Adrenal gland (tissue), 12 donors: ENCODE results near the gene IQGAP2. TPM values are rescaled to one million over a fixed set of nuclear protein-coding genes. Genes with fewer than 3 reads are reported as not detected.
A peak's percentile ranks its signal among the peaks of the same experiment; 100 is the strongest.

Experiments
- DNase-seq, 7 donors: peaks; one replicate each; pipeline ENCODE4 v3.0.0-alpha.2; 2019 to 2020
- H3K27ac ChIP-seq, 5 donors: fragments of 200-600 bp; sonication (generic) in 4 of 5; 1 replicate in 3 of 5; 2 replicates in 2 of 5; pipeline versions ENCODE4 v1.5.1 to v1.8.0; 2016 to 2020; ENCODE audit warnings: mild to moderate bottlenecking in 1 of 5
- H3K27me3 ChIP-seq: fragments of 200-600 bp; 2 replicates; pipeline ENCODE4 v1.8.0; 2021
- H3K36me3 ChIP-seq, 2 donors: fragments of 200-600 bp; replicated peaks in 1 of 2; 1 replicate in 1 of 2; 2 replicates in 1 of 2; pipeline versions ENCODE4 v1.5.1 to v1.8.0; 2018 to 2022
- H3K4me1 ChIP-seq, 2 donors: fragments of 200-600 bp; replicated peaks in 1 of 2; 1 replicate in 1 of 2; 2 replicates in 1 of 2; pipeline versions ENCODE4 v1.5.1 to v1.8.0; 2018 to 2021
- H3K4me3 ChIP-seq, 4 donors: fragments of 200-600 bp; sonication (generic) in 3 of 4; one replicate each; pipeline ENCODE4 v1.5.1; 2016 to 2018
- H3K9me3 ChIP-seq, 3 donors: fragments of 200-600 bp; sonication (generic) in 1 of 3; replicated peaks in 1 of 3; 1 replicate in 2 of 3; 2 replicates in 1 of 3; pipeline versions ENCODE4 v1.5.1 to v1.8.0; 2016 to 2021
- POLR2A ChIP-seq, 2 donors: fragments of 450-650 bp; IDR thresholded peaks; one replicate each; pipeline ENCODE4 v1.6.1; 2017; ENCODE audit warnings: antibody characterized with exemption in 2 of 2, mild to moderate bottlenecking in 2 of 2, moderate library complexity in 1 of 2
- WGBS, 4 donors: extraction: QIAGEN DNeasy Blood & Tissue Kit in 2 of 4; methylation state at CpG; one replicate each; pipeline versions ENCODE4 v1.1.5 to v1.1.7; 2013 to 2017; 5-methylcytosine and 5-hydroxymethylcytosine counted together
- intact Hi-C, 2 donors: fragments of 100-400 bp; cut with DNase I; formaldehyde crosslinking; loops; one replicate each; pipeline versions ENCODE4 v1.14.1 to v1.15.0; 2022 to 2023
- polyA plus RNA-seq, 3 donors: library from polyadenylated mRNA; stranded (reverse); fragments of 200-250 nt in 2 of 3; fragments of 350-450 nt in 1 of 3; fragmentation: Illumina TruSeq in 1 of 3; extraction: RNeasy Lipid Tissue Mini Kit (QIAGEN cat#74804) in 1 of 3; gene quantifications; one replicate each; pipeline ENCODE4 v1.2.3, GENCODE V29; 2013 to 2014
- total RNA-seq, 9 donors: library from RNA; depleted of rRNA in 4 of 9; stranded (reverse); fragments of >200 nt in 4 of 9; fragments of 120-200 nt in 1 of 9; fragmentation: NEBNext Ultra II Directional in 1 of 9; extraction: Animal tissue kit (Norgen Biotek cat#: 25700) in 1 of 9; gene quantifications; one replicate each; pipeline versions ENCODE4 v1.1.0 to v1.2.4, GENCODE V29; 2013 to 2023
- TF ChIP-seq, protein P1 (sequence below), 6 experiments: fragments of 450-650 bp in 4 of 6; fragments of 200-600 bp in 2 of 6; sonication (generic) in 1 of 6; IDR thresholded peaks; 1 replicate in 5 of 6; 2 replicates in 1 of 6; pipeline versions ENCODE4 v1.5.1 to v1.8.0; 2016 to 2021; ENCODE audit warnings: antibody characterized with exemption in 6 of 6, mild to moderate bottlenecking in 2 of 6, moderate library complexity in 1 of 6
- donor health status: healthy with polysubstance abuse.
- donor health status: Bipolar disorder and iron deficiency.
- donor health status: DM: yes; HTN: yes; CAD: no.
- donor health status: DM: no; HTN: no; CAD: no.
- donor health status: DM: no; HTN: no; CAD: no.
- donor health status: DM: yes; HTN: yes; CAD: no.

The IQGAP2 gene
- total and polyA plus RNA-seq, 12 donors = 14.9 to 77.3 (median 36.1) TPM

GRCh38 chr5:76522103-76522935 is 119.2 kb downstream of the IQGAP2 start:
- H3K36me3 ChIP-seq = no peaks in the 10 kb centered on the region
- intact Hi-C loops = no loop called here
- TF ChIP-seq, protein P1, sequence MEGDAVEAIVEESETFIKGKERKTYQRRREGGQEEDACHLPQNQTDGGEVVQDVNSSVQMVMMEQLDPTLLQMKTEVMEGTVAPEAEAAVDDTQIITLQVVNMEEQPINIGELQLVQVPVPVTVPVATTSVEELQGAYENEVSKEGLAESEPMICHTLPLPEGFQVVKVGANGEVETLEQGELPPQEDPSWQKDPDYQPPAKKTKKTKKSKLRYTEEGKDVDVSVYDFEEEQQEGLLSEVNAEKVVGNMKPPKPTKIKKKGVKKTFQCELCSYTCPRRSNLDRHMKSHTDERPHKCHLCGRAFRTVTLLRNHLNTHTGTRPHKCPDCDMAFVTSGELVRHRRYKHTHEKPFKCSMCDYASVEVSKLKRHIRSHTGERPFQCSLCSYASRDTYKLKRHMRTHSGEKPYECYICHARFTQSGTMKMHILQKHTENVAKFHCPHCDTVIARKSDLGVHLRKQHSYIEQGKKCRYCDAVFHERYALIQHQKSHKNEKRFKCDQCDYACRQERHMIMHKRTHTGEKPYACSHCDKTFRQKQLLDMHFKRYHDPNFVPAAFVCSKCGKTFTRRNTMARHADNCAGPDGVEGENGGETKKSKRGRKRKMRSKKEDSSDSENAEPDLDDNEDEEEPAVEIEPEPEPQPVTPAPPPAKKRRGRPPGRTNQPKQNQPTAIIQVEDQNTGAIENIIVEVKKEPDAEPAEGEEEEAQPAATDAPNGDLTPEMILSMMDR (IDR thresholded peaks at IDR 0.05) = no peak
- TF ChIP-seq POLR2A (IDR thresholded peaks at IDR 0.05) = no peak
- peaks cover 5 to 12% of the 10 kb centered on the region in 2 donors for H3K4me1 ChIP-seq
- peak overlapping the region in 1 of 5 donors; percentile 76 for H3K27ac ChIP-seq
- no peak overlapping the region for H3K4me3 ChIP-seq
- H3K27me3 ChIP-seq = no peaks in the 10 kb centered on the region
- H3K9me3 ChIP-seq = no peaks in the 10 kb centered on the region
- WGBS, 4 donors = 82 to 89% (median 86%) methylated on average over 11 of the region's 11 CpGs
- DNase-seq = no peak

- no peak overlapping the region for H3K27ac ChIP-seq
- WGBS, 4 donors = 75 to 88% (median 79%) methylated on average over 3 of the region's 3 CpGs
- DNase-seq = no peak
These were observed 121.2 kb downstream of the IQGAP2 start for GRCh38 chr5:76524101-76524835.

DNA sequence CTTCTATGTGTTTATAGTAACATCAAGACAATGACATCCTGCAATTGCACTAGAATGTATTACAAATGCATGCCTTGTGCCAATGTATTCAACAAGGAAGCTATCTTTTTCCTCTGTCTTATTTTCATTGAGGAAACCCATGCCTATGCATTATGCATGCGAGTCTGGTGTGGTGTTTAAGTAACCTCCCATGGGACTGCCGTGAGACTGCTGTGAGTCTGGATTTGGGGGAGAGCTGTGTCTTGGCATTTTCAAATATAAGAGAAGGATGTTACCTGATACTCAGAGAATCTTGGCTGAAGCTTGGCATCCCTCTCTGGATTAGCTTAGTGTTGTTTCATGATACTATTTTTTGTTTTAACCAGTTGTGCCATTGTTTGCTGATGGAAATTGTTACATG is 121.8 kb downstream of the IQGAP2 start:
- TF ChIP-seq, protein P1 (IDR thresholded peaks at IDR 0.05) = no peak
- no peak for TF ChIP-seq POLR2A (IDR thresholded peaks at IDR 0.05)
- Histone ChIP-seq H3K36me3 (no peaks in the 10 kb centered on the region), H3K27me3 (no peaks in the 10 kb centered on the region), H3K4me3 (no peak overlapping the region), H3K4me1 (peaks cover 5 to 12% of the 10 kb centered on the region in 2 donors), H3K27ac (no peak overlapping the region), H3K9me3 (no peaks in the 10 kb centered on the region)
- no peak for DNase-seq
- intact Hi-C loops = no loop called here
- 70 to 91% (median 75%) methylated on average over 2 of the region's 2 CpGs for WGBS, 4 donors

More at GRCh38 chr5:76524101-76524835, 121.2 kb downstream of the IQGAP2 start:
- Histone ChIP-seq H3K27me3 (no peaks in the 10 kb centered on the region), H3K4me1 (peaks cover 5 to 12% of the 10 kb centered on the region in 2 donors), H3K9me3 (no peaks in the 10 kb centered on the region), H3K4me3 (no peak overlapping the region), H3K36me3 (no peaks in the 10 kb centered on the region)
- TF ChIP-seq, protein P1 (IDR thresholded peaks at IDR 0.05) = no peak
- no peak for TF ChIP-seq POLR2A (IDR thresholded peaks at IDR 0.05)
- intact Hi-C loops = no loop called here

DNA sequence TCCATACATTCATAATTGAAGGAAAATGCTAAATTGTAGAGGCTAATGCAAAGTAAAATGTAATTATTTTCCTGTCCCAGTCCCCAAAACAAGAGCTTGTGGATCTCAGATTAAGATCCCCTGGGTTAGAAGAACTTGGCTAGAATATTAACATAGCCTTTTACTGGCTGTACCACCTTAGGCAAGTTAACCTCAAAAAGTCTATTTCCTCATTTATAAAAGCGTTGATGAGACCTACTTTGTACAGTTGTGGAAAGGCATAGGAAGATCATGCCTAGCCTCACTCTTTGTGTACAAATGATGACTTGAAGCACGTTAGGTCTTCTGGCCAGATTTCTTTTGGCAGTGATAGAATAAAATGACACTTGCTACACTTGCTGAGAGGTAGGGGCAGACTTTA is 122.9 kb downstream of the IQGAP2 start:
- H3K9me3 ChIP-seq = no peaks in the 10 kb centered on the region
- no peak for DNase-seq
- intact Hi-C loops = no loop called here
- H3K36me3 ChIP-seq = no peaks in the 10 kb centered on the region
- H3K27me3 ChIP-seq = no peaks in the 10 kb centered on the region
- WGBS, 4 donors = 83 to 90% (median 85%) methylated on average over 2 of the region's 2 CpGs
- H3K27ac ChIP-seq = no peak overlapping the region
- peaks cover 5 to 12% of the 10 kb centered on the region in 2 donors for H3K4me1 ChIP-seq
- TF ChIP-seq, protein P1 (IDR thresholded peaks at IDR 0.05) = no peak
- TF ChIP-seq POLR2A (IDR thresholded peaks at IDR 0.05) = no peak
- no peak overlapping the region for H3K4me3 ChIP-seq
